EH (cell line): Measurements from ENCODE around the gene SIK3.
"Not testable (repeated sequence)": the region's sequence is repeated elsewhere in the genome, so short reads cannot be mapped to it uniquely, and the experiment has no call there.

Source experiments
- DNase-seq: peaks from one replicate; pipeline ENCODE4 v3.0.0-alpha.2; 2015; ENCODE audit warnings: low read depth

The SIK3 gene

GRCh38 chr11:117045956-117046355 is 52.3 kb downstream of the SIK3 start:
- no peak for DNase-seq

DNA sequence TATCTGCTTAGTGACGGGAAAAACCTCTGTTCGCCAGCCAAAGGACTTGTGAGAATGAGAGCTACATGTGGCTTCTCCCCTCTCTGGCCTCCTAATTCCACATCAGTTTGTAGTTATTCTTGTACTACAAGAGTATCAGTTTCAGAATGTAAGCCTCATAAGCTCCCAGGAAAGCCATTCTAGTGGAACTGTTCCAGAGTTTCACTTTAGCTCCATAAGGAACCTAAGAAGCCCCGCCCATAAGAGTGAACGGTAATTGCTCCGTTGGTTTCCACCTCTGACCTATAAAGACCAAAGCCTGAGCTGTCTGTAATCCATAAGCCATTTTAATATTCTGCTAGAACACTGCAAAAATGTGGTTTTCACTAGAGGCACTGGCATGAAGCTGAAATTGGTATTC is 53.0 kb downstream of the SIK3 start:
- peak; percentile 48 for DNase-seq

DNA sequence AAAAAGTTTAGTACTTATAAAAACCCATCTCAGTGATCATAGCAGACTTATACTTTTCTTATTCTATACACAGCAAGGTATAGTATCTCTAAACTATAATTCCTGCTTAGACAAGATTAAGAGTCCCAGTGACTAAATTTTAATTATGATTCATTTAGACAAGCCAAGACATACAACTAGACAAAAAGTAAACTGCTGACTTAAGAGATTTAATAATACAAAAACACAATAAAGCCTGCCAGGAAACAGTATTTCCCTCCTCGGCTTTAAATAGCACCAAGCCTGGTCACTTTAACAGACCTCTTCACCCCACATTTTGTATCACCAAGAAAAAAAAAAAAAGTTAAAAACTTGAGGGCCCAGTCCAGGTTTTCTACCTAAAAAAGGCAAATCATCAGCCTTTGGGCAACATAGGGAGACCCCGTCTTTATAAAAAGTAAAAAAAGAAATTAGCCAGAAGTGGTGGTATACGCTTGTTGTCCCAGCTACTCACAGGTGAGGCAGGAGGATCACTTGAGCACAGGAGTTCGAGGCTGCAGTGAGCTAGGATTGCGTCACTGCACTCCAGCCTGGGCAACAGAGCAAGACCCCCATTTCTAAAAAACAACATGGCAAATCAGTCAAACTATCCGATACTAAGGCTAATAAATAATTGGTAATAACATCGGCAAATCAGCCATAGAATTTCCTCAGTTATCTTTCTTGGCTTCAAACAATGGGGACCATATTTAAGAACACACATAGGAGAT is 53.8 kb downstream of the SIK3 start:
- DNase-seq, result no peak

- no peak for DNase-seq
Observed at GRCh38 chr11:117042689-117043088, 55.5 kb downstream of the SIK3 start.

DNA sequence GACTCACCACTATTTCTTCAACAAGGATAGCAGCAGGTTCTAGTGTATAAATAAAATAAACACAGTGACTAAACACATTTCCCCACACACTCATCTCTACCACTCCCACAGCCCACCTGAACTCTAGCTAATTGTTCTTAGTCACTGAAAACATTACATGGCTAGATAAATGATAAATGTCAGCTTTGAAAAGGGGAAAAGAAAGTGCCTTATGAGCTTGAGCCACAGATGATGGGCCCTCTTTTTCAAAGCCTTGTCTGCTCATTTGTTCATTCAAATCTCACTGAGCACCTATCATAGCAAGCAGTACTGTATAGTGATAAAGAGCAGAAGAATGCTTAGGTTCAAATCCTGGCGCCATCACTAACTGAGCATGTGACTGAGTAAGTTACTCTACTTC is 58.3 kb downstream of the SIK3 start:
- no peak for DNase-seq

- DNase-seq, result no peak
Observed at GRCh38 chr11:117039270-117039669, 59.0 kb downstream of the SIK3 start.

DNA sequence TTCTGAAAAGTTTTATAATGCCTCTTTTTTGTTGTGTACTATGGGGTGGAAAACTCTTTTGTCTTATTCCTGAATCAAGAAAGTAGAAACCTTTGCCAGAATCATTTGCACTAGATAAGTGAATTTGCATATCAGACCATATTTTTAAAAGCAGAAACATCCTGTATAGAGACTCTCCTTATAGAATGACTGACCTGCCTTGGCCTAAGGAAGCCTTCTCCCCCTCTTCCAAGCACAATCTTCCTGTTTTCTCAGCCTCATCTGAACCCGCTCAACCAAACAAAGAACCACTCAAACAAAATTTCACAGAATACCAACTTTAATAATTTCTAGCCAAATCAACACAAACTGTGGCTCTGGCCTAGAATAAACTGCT is 60.3 kb downstream of the SIK3 start:
- DNase-seq, result no peak

- DNase-seq, result peak; percentile 47
Observed at GRCh38 chr11:117037279-117037974, 60.8 kb downstream of the SIK3 start.

DNA sequence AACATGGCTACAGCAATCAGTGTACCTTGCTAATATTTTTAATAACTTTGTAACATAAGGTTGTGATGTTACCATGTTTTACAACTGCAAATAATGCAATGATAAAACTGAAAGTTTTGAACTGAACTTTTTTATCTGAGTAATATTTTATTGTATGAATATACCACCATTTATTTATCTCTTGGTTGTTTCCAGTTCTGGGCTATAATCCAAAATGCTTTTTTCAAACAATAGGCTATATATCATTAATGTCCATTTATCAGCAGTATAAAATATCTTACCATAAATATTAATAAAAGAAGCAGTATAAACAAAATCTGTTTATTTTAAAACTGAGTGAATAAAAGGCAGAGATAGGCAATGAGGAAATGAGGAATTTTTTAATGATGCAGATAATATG is 63.3 kb downstream of the SIK3 start:
- no peak for DNase-seq

DNA sequence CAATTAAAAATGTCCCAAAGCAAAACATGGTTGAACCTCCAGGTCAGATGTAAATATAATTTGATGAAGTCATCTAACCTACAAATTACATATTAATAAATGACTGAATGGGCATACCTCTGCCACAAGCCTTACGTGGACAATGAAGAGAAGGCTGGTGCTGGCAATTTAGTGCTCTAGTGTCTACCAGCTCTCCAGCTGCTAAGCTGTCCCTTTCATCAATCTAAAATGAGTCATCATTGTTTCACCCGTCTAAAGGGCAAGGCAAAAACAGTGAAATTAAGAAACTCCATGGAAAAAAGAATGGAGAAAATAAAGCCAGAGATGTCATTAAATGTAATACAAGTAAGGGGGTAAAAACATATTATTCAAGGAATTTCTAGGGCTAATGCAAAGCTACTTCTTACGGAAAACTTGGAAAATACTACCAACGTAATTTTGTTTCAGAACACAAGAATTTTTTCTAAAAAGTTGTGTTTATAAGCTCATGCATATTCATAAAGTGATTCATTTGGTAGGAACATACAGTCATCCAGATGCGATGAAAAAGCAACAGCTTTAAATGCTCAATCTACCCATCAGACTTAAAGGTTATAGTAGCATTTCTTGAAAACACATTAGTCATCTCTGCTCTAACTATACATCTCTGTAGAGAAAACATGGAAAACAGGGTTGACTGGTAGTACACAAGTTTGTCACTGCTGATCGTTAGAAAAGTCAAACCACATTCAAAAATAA is 71.5 kb downstream of the SIK3 start:
- peak; percentile 76 for DNase-seq

DNA sequence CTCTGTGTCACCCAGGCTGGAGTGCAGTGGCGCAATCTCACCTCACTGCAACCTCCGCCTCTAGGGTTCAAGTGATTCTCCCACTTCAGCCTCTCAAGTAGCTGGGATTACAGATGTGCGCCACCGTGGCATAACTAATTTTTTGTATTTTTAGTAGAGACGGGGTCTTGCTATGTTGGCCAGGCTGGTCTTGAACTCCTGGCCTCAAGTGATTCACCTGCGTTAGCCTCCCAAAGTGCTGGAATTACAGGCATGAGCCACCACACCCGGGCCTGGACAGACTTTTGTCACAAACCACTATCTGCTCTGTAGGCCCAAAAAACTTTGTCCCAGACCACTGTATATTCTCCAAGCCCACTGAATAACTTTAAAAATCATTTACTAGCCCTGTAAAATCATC is 74.5 kb downstream of the SIK3 start:
- not testable (repeated sequence) for DNase-seq

GRCh38 chr11:117023178-117023577 is 75.0 kb downstream of the SIK3 start:
- DNase-seq, result no peak

GRCh38 chr11:117022526-117022925 is 75.7 kb downstream of the SIK3 start:
- DNase-seq, result no peak

DNA sequence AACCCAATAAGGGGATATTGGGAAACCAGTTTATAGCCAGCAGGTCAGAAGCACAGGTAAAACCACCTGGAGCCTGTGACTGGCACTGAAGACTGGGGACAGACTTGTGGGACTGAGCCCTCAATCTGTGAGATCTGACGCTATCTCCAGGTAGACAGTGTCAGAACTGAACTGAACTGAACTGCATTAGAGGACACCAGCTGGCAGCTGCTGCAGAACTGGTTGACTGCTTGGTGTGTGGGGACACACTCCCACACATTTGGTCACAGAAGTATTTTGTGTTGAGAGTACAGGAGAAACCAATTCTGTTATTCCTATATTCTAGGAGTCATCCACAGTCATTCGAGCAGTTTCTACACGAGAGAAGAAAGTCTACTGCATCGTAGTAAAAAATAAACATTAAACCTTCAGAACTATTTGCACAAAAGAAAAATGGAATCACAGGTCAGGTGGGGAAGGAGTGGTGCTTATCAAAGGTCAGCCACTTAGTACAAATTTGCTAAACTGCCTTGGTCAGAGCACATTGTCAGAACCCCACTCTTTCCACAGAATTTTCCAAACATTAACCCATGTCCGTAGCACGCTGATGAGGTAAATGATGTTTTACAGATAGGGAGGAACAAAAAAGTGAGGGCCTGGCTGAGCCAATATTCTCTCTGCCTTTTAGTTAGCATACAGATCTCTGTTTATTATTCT is 77.2 kb downstream of the SIK3 start:
- DNase-seq, result no peak

GRCh38 chr11:117020287-117020686 is 77.9 kb downstream of the SIK3 start:
- no peak for DNase-seq

- no peak for DNase-seq
Observed at GRCh38 chr11:117019871-117020270, 78.4 kb downstream of the SIK3 start.

DNA sequence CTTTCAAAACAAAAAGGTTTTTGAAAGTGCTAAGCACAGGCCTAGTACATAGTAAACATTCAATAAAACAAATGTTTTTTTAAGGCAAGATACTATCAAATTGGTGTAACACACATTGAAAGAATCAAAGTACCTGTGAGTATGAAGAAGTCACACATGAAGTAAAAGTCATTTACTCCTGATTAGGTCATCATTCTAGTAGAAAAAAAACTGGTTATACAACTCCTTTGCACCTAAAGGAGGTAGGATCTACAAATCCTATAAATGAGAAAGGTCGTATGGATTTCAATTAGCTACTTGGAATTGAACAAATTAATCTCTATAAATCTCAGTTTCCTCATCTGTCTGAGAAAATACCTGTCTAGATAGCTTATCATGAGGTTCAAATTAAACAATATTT is 80.8 kb downstream of the SIK3 start:
- no peak for DNase-seq

- DNase-seq, result no peak
Observed at GRCh38 chr11:117016747-117017146, 81.5 kb downstream of the SIK3 start.

DNA sequence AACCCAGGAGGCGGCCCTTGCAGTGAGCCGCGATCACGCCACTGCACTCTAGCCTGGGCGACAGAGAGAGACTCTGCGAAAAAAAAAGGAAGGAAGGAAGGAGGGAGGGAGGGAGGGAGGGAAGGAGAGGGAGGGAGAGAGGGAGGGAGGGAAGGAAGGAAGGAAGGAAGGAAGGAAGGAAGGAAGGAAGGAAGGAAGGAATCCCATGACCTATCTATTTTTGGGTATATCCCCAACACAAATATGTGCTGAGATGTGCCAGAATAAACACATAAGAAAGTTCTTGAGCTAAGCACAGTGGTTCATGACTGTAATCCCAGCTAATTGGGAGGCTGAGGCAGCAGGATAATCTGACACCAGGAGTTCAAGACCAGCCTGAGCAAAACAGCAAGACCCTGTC is 82.0 kb downstream of the SIK3 start:
- DNase-seq, result no peak

- no peak for DNase-seq
Observed at GRCh38 chr11:117011541-117011898, 86.7 kb downstream of the SIK3 start.

GRCh38 chr11:117010808-117011540 is 87.3 kb downstream of the SIK3 start:
- peak; percentile 97 for DNase-seq
